ENCODE results near the gene SIN3A. TPM values are rescaled to one million over a fixed set of nuclear protein-coding genes. Genes with fewer than 3 reads are reported as not detected.

Gene SIN3A
- total RNA-seq, 1 donor from 2014 or later, result 56.0 TPM

DNA sequence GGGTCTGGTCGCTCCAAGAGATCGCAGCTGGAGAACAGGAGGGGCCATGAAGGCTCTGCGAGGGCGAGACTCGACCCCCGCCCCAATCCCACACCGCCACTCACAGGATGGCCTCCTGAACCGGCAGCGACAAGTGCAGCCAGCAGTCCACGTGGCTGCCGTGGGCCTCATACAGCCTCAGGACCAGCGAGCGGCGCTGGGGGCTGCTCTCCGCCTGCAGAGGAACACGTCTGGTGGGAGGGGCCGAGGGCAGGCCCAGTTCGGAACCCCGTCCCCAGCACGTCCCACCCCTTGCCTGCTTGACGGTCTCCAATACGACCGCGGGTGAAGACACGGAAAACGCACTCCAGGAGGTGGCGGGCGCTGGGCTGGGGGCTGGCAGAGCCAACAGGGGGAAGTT is 95.5 kb downstream of the SIN3A start:
- H3K36me3 ChIP-seq, result peaks cover 63% of the 10 kb centered on the region
- no peak for ATAC-seq

DNA sequence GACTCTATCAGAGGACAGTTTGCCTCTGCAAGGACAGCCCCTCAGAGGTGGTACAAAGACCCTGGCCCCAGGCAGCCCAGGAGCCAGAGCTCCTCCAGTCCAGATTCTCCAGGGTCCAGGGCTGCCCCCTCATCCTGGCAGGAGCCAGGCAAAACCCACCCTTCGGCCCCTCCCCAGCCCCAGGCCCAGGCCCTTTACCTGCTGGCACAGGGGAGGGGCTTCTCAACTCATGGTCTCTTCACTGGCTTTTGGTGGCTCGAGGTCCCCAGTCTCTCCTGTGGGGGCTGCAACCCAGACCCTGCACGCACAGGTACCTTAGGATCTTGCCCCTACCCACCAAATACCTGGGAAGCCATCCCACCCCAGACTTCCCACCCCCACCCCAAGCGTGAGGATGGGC is 96.1 kb downstream of the SIN3A start:
- no peaks in the 10 kb centered on the region for H3K4me1 ChIP-seq
- TF ChIP-seq, protein P1, sequence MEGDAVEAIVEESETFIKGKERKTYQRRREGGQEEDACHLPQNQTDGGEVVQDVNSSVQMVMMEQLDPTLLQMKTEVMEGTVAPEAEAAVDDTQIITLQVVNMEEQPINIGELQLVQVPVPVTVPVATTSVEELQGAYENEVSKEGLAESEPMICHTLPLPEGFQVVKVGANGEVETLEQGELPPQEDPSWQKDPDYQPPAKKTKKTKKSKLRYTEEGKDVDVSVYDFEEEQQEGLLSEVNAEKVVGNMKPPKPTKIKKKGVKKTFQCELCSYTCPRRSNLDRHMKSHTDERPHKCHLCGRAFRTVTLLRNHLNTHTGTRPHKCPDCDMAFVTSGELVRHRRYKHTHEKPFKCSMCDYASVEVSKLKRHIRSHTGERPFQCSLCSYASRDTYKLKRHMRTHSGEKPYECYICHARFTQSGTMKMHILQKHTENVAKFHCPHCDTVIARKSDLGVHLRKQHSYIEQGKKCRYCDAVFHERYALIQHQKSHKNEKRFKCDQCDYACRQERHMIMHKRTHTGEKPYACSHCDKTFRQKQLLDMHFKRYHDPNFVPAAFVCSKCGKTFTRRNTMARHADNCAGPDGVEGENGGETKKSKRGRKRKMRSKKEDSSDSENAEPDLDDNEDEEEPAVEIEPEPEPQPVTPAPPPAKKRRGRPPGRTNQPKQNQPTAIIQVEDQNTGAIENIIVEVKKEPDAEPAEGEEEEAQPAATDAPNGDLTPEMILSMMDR (IDR thresholded peaks at IDR 0.05), result no peak
- peaks cover 56% of the 10 kb centered on the region for H3K36me3 ChIP-seq
- intact Hi-C loops (cut with DNase I), result no loop called here
- H3K27ac ChIP-seq, result no peak overlapping the region
- no peak for ATAC-seq
- no peak overlapping the region for H3K4me3 ChIP-seq
- no peaks in the 10 kb centered on the region for H3K27me3 ChIP-seq
- DNase-seq, result no peak
- no peaks in the 10 kb centered on the region for H3K9me3 ChIP-seq

More for the DNA sequence above, 95.5 kb downstream of the SIN3A start:
- H3K27me3 ChIP-seq, result no peaks in the 10 kb centered on the region
- no peaks in the 10 kb centered on the region for H3K9me3 ChIP-seq
- H3K4me1 ChIP-seq, result no peaks in the 10 kb centered on the region
- H3K4me3 ChIP-seq, result no peak overlapping the region
- intact Hi-C loops (cut with DNase I), result no loop called here
- TF ChIP-seq, protein P1 (IDR thresholded peaks at IDR 0.05), result no peak
- H3K27ac ChIP-seq, result no peak overlapping the region
- no peak for DNase-seq

DNA sequence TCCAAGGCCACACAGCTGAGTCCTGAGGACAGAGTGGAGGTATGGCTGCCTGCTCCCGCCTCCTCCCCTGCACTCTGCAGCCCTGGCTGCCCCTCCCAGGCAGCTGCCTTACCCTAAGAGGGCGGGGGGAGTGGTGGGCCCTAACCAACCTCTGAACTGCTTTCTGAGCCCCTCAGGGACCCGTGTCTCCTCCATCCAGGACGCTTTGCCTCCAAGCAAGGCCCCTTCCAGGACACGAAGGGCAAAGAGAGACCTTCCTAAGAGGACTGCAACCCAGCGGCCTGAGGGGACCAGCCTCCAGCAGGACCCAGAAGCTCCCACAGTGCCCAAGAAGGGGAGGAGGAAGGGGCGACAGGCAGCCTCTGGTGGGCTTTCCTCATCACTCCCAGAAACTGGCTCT is 97.0 kb downstream of the SIN3A start:
- DNase-seq, result no peak
- H3K36me3 ChIP-seq, result peaks cover 47% of the 10 kb centered on the region
- ATAC-seq, result no peak

GRCh38 chr15:75353604-75354003 is 97.9 kb downstream of the SIN3A start:
- Histone ChIP-seq H3K27ac (no peak overlapping the region), H3K4me1 (peaks cover 10% of the 10 kb centered on the region), H3K36me3 (peaks cover 39% of the 10 kb centered on the region), H3K9me3 (no peaks in the 10 kb centered on the region), H3K4me3 (no peak overlapping the region), H3K27me3 (no peaks in the 10 kb centered on the region)
- intact Hi-C loops (cut with DNase I), result no loop called here
- DNase-seq, result no peak
- TF ChIP-seq, protein P1 (IDR thresholded peaks at IDR 0.05), result no peak
- ATAC-seq, result no peak

More for the DNA sequence above, 97.0 kb downstream of the SIN3A start:
- no peak overlapping the region for H3K27ac ChIP-seq
- no peak overlapping the region for H3K4me3 ChIP-seq
- H3K4me1 ChIP-seq, result peaks cover 2% of the 10 kb centered on the region
- TF ChIP-seq, protein P1 (IDR thresholded peaks at IDR 0.05), result no peak
- H3K27me3 ChIP-seq, result no peaks in the 10 kb centered on the region
- intact Hi-C loops (cut with DNase I), result no loop called here
- H3K9me3 ChIP-seq, result no peaks in the 10 kb centered on the region

DNA sequence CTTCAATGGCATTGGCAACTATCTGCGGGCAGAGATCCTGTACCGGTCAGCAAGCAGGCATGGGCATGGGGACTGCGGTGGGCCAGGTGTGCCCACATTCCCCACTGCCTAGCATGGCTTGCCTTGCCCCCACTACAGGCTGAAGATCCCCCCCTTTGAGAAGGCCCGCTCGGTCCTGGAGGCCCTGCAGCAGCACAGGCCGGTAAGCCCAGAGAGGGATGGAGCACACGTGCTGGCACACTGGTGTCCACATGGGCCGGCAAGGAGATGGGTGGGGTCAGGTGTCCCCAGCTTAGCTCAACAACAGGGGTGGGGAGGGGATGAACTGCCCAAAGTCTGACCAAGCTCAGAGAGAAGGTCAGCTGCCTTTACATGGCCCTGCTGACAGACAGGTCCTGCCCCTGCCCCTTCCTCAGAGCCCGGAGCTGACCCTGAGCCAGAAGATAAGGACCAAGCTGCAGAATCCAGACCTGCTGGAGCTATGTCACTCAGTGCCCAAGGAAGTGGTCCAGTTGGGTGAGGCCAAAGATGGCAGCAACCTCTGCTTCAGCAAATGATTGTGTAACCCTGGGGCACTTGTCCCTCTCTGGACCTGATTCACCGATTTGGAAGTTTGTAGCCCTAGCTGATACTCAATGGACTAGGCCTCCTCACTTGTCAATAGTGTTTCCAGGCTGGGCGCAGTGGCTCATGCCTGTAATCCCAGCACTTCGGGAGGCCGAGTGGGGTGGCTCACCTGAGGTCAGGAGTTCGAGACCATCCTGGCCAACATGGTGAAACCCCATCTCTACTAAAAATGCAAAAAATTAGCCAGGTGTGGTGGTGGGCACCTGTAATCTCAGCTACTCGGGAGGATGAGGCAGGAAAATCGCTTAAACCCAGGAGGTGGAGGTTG is 99.1 kb downstream of the SIN3A start:
- intact Hi-C loops (cut with DNase I), result no loop called here
- H3K9me3 ChIP-seq, result no peaks in the 10 kb centered on the region
- peaks cover 27% of the 10 kb centered on the region for H3K36me3 ChIP-seq
- no peak overlapping the region for H3K27ac ChIP-seq
- no peak for DNase-seq
- H3K4me1 ChIP-seq, result peaks cover 14% of the 10 kb centered on the region
- ATAC-seq, result no peak
- H3K27me3 ChIP-seq, result no peaks in the 10 kb centered on the region
- H3K4me3 ChIP-seq, result no peak overlapping the region
- TF ChIP-seq, protein P1 (IDR thresholded peaks at IDR 0.05), result no peak
